Ishikawa (cell line): ENCODE data around the gene ENO1.

ENCODE experiments used
- CEBPB ChIP-seq: IDR thresholded peaks from 2 replicates; pipeline ENCODE4 v1.6.1; 2012
- CREB1 ChIP-seq: IDR thresholded peaks from 2 replicates; pipeline ENCODE4 v1.6.1; 2012; ENCODE audit warnings: low read depth
- EGR1 ChIP-seq: IDR thresholded peaks from 2 replicates; pipeline ENCODE4 v1.6.1; 2012
- EP300 ChIP-seq: IDR thresholded peaks from 2 replicates; pipeline ENCODE4 v1.6.1; 2012; ENCODE audit warnings: borderline replicate concordance
- FOXM1 ChIP-seq: IDR thresholded peaks from 2 replicates; pipeline ENCODE4 v1.6.1; 2012; ENCODE audit warnings: low read depth, borderline replicate concordance
- MAX ChIP-seq: IDR thresholded peaks from 2 replicates; pipeline ENCODE4 v1.6.1; 2012
- NFIC ChIP-seq: IDR thresholded peaks from 2 replicates; pipeline ENCODE4 v1.6.1; 2012
- RAD21 ChIP-seq: IDR thresholded peaks from 2 replicates; pipeline ENCODE4 v1.6.1; 2012; ENCODE audit warnings: low read depth
- REST ChIP-seq: IDR thresholded peaks from 2 replicates; pipeline ENCODE4 v1.6.1; 2012; ENCODE audit warnings: low read depth, mild to moderate bottlenecking
- TAF1 ChIP-seq: IDR thresholded peaks from 2 replicates; pipeline ENCODE4 v1.6.1; 2012; ENCODE audit warnings: low read depth, mild to moderate bottlenecking
- TCF12 ChIP-seq: IDR thresholded peaks from 2 replicates; pipeline ENCODE4 v1.6.1; 2012; ENCODE audit warnings: low read depth
- TEAD4 ChIP-seq: IDR thresholded peaks from 2 replicates; pipeline ENCODE4 v1.6.1; 2012
- YY1 ChIP-seq: IDR thresholded peaks from 2 replicates; pipeline ENCODE4 v1.6.1; 2012; ENCODE audit warnings: low read depth
- ZBTB7A ChIP-seq: IDR thresholded peaks from 2 replicates; pipeline ENCODE4 v1.6.1; 2012; ENCODE audit warnings: low read depth
- TF ChIP-seq, protein P1 (sequence below): IDR thresholded peaks from 2 replicates; pipeline ENCODE4 v1.6.1; 2012

Gene ENO1

DNA sequence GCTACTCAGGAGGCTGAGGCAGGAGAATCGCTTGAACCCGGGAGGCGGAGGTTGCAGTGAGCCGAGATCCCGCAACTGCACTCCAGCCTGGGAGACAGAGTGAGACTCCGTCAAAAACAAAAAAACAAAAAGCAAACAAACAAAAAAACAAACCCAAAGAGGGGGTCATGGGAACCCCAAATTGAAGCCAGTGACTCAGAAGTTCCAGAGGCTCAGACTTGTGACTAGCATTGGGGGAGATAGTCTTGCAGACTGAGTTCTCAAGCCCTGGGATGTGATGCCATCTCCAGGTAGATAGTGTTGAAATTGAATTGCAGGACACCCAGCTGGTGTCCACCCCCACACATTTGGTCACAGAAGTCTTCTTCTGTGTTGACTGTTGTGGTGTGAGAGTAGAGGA lies 24.9 kb upstream of the ENO1 start:
- TF ChIP-seq RAD21 (peak; percentile 36; the same call in 1 of the 2 replicates), CEBPB (no peak)

- TF ChIP-seq TCF12, result no peak
- TF ChIP-seq FOXM1, result no peak
- peak; percentile 37; the same call in 1 of the 2 replicates for TF ChIP-seq TEAD4
- TF ChIP-seq MAX, result 0 out of 2 replicates have a peak, but pooled peaks have one; percentile 24
- no peak for TF ChIP-seq CREB1
These were observed 24.3 kb upstream of the ENO1 start for GRCh38 chr1:8902765-8903164.

- no peak for TF ChIP-seq CREB1
- TF ChIP-seq MAX, result no peak
- no peak for TF ChIP-seq TCF12
- TF ChIP-seq EGR1, result no peak
- TF ChIP-seq ZBTB7A, result no peak
- no peak for TF ChIP-seq EP300
- TF ChIP-seq TEAD4, result no peak
- no peak for TF ChIP-seq FOXM1
- no peak for TF ChIP-seq YY1
- no peak for TF ChIP-seq RAD21
- no peak for TF ChIP-seq REST
- TF ChIP-seq CEBPB, result no peak
- no peak for TF ChIP-seq TAF1
- TF ChIP-seq, protein P1, sequence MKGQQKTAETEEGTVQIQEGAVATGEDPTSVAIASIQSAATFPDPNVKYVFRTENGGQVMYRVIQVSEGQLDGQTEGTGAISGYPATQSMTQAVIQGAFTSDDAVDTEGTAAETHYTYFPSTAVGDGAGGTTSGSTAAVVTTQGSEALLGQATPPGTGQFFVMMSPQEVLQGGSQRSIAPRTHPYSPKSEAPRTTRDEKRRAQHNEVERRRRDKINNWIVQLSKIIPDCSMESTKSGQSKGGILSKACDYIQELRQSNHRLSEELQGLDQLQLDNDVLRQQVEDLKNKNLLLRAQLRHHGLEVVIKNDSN, result no peak
- no peak for TF ChIP-seq NFIC
These were observed 20.6 kb upstream of the ENO1 start for GRCh38 chr1:8899046-8899445.

GRCh38 chr1:8892026-8892425 lies 13.5 kb upstream of the ENO1 start:
- TF ChIP-seq CREB1, result no peak
- no peak for TF ChIP-seq FOXM1
- TF ChIP-seq TEAD4, result no peak

DNA sequence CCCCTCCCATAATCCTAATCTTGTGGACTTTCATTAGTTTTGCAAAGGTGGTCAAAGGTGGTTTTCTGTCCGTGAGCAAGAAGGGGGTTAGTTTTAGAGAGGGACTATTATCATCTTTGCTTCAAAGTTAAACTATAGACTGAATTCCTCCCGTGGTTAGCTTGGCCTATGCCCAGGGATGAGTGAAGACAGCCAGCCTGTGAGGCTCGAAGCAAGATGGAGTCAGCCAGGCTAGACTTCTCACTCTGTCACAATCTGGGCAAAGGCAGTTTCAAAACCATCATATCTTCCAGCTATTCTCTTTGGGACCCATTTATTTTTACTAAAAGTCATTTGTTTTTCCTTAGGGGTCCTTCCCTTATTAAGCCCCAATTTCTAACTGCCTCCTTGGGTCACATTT lies 12.9 kb upstream of the ENO1 start:
- TF ChIP-seq RAD21 (no peak), NFIC (no peak), CEBPB (no peak), ZBTB7A (no peak), YY1 (no peak), FOXM1 (no peak), MAX (no peak), CREB1 (no peak), TAF1 (no peak)

GRCh38 chr1:8889925-8890785 lies 11.7 kb upstream of the ENO1 start:
- peak; percentile 92 for TF ChIP-seq TEAD4
- TF ChIP-seq TAF1, result peak; percentile 2; the same call in 1 of the 2 replicates
- TF ChIP-seq, protein P1, result no peak
- TF ChIP-seq EP300, result peak; percentile 51; the same call in 1 of the 2 replicates
- no peak for TF ChIP-seq MAX
- 0 out of 2 replicates have a peak, but pooled peaks have one; percentile 12 for TF ChIP-seq YY1
- 0 out of 2 replicates have a peak, but pooled peaks have one; percentile 17 for TF ChIP-seq EGR1
- TF ChIP-seq RAD21, result no peak
- TF ChIP-seq NFIC, result peak; percentile 95
- TF ChIP-seq ZBTB7A, result no peak
- no peak for TF ChIP-seq REST
- no peak for TF ChIP-seq FOXM1
- peak; percentile 19; the same call in 1 of the 2 replicates for TF ChIP-seq CEBPB
- no peak for TF ChIP-seq CREB1
- peak; percentile 20 for TF ChIP-seq TCF12
